ENCODE data around the gene IFNAR1.
"Not testable (repeated sequence)": the region's sequence is repeated elsewhere in the genome, so short reads cannot be mapped to it uniquely, and the experiment has no call there.

IFNAR1 gene

GRCh38 chr21:33339918-33340317, 15.1 kb downstream of the IFNAR1 start:
- DNase-seq, result no peak
- peaks cover 2% of the 10 kb centered on the region for H3K4me1 Mint-ChIP-seq
- CTCF ChIA-PET, result interaction anchor here (1.7 kb wide), 1 partner anchor 22 kb away, joined by 8 read pairs; no protein-coding TSS in a partner anchor
- no peak overlapping the region for H3K4me3 Mint-ChIP-seq
- no peaks in the 10 kb centered on the region for H3K27me3 Mint-ChIP-seq
- no peak overlapping the region for H3K27ac Mint-ChIP-seq
- peaks cover 41% of the 10 kb centered on the region for H3K36me3 Mint-ChIP-seq
- no peaks in the 10 kb centered on the region for H3K9me3 Mint-ChIP-seq

- no peak for DNase-seq
- H3K4me3 Mint-ChIP-seq, result no peak overlapping the region
- no peaks in the 10 kb centered on the region for H3K9me3 Mint-ChIP-seq
- peaks cover 4% of the 10 kb centered on the region for H3K4me1 Mint-ChIP-seq
- peaks cover 62% of the 10 kb centered on the region for H3K36me3 Mint-ChIP-seq
- CTCF ChIA-PET, result interaction anchor here (0.7 kb wide), 1 partner anchor 89 kb away, joined by 3 read pairs; no protein-coding TSS in a partner anchor
- no peak overlapping the region for H3K27ac Mint-ChIP-seq
- H3K27me3 Mint-ChIP-seq, result no peaks in the 10 kb centered on the region
Observed at GRCh38 chr21:33345751-33346238, 21.0 kb downstream of the IFNAR1 start.

- Mint-ChIP-seq H3K36me3 (peaks cover 59% of the 10 kb centered on the region), H3K27ac (no peak overlapping the region)
Observed at GRCh38 chr21:33348706-33349105, 23.9 kb downstream of the IFNAR1 start.

GRCh38 chr21:33350676-33351075, 25.9 kb downstream of the IFNAR1 start:
- Mint-ChIP-seq H3K27ac (no peak overlapping the region), H3K4me3 (no peak overlapping the region), H3K36me3 (peaks cover 52% of the 10 kb centered on the region), H3K9me3 (no peaks in the 10 kb centered on the region), H3K4me1 (peaks cover 13% of the 10 kb centered on the region), H3K27me3 (no peaks in the 10 kb centered on the region)
- CTCF ChIA-PET, result interaction anchor here (4.0 kb wide), 1 partner anchor 11 kb away, joined by 35 read pairs; no protein-coding TSS in a partner anchor
- DNase-seq, result no peak

More at GRCh38 chr21:33348706-33349105, 23.9 kb downstream of the IFNAR1 start:
- H3K9me3 Mint-ChIP-seq, result no peaks in the 10 kb centered on the region
- H3K4me3 Mint-ChIP-seq, result no peak overlapping the region
- CTCF ChIA-PET, result interaction anchor here (1.6 to 4.0 kb wide), 3 partner anchors 13 to 149 kb away, joined by 4 to 35 read pairs (median 4); no protein-coding TSS in a partner anchor
- H3K27me3 Mint-ChIP-seq, result no peaks in the 10 kb centered on the region
- H3K4me1 Mint-ChIP-seq, result peaks cover 5% of the 10 kb centered on the region
- no peak for DNase-seq

GRCh38 chr21:33355355-33355754, 30.6 kb downstream of the IFNAR1 start:
- Mint-ChIP-seq H3K9me3 (no peaks in the 10 kb centered on the region), H3K4me3 (no peak overlapping the region), H3K27ac (peak overlapping the region; percentile 70), H3K36me3 (peaks cover 45% of the 10 kb centered on the region), H3K4me1 (peaks cover 17% of the 10 kb centered on the region), H3K27me3 (no peaks in the 10 kb centered on the region)
- CTCF ChIA-PET, result interaction anchor here (0.6 to 1.0 kb wide), 2 partner anchors 24 to 584 kb away, joined by 4 to 5 read pairs; partner anchors contain the start of gene PAXBP1
- DNase-seq, result no peak

GRCh38 chr21:33355996-33356395, 31.2 kb downstream of the IFNAR1 start:
- Mint-ChIP-seq H3K36me3 (peaks cover 39% of the 10 kb centered on the region), H3K4me3 (no peak overlapping the region), H3K27ac (no peak overlapping the region), H3K27me3 (no peaks in the 10 kb centered on the region), H3K9me3 (no peaks in the 10 kb centered on the region), H3K4me1 (peaks cover 16% of the 10 kb centered on the region)
- DNase-seq, result no peak
- CTCF ChIA-PET, result interaction anchor here (1.0 kb wide), 1 partner anchor 166 kb away, joined by 3 read pairs; no protein-coding TSS in a partner anchor

- H3K4me1 Mint-ChIP-seq, result peaks cover 25% of the 10 kb centered on the region
- H3K9me3 Mint-ChIP-seq, result no peaks in the 10 kb centered on the region
- CTCF ChIA-PET, result no interaction called here
- peaks cover 33% of the 10 kb centered on the region for H3K36me3 Mint-ChIP-seq
- H3K27ac Mint-ChIP-seq, result no peak overlapping the region
- H3K4me3 Mint-ChIP-seq, result no peak overlapping the region
- no peak for DNase-seq
- no peaks in the 10 kb centered on the region for H3K27me3 Mint-ChIP-seq
Observed at GRCh38 chr21:33357177-33357576, 32.4 kb downstream of the IFNAR1 start.

- Mint-ChIP-seq H3K9me3 (peaks cover 1% of the 10 kb centered on the region), H3K27ac (no peak overlapping the region), H3K36me3 (peaks cover 30% of the 10 kb centered on the region), H3K27me3 (no peaks in the 10 kb centered on the region), H3K4me1 (peaks cover 36% of the 10 kb centered on the region), H3K4me3 (no peak overlapping the region)
- no peak for DNase-seq
- CTCF ChIA-PET, result interaction anchor here (0.5 to 1.9 kb wide), 3 partner anchors 15 to 160 kb away, joined by 3 to 7 read pairs (median 3); no protein-coding TSS in a partner anchor
Observed at GRCh38 chr21:33359446-33359845, 34.7 kb downstream of the IFNAR1 start.

- H3K9me3 Mint-ChIP-seq, result peaks cover 1% of the 10 kb centered on the region
- H3K27ac Mint-ChIP-seq, result no peak overlapping the region
- DNase-seq, result no peak
- H3K27me3 Mint-ChIP-seq, result no peaks in the 10 kb centered on the region
- H3K4me1 Mint-ChIP-seq, result peaks cover 32% of the 10 kb centered on the region
- H3K36me3 Mint-ChIP-seq, result peaks cover 27% of the 10 kb centered on the region
- CTCF ChIA-PET, result interaction anchor here (0.8 to 3.1 kb wide), 14 partner anchors 12 to 164 kb away, joined by 3 to 35 read pairs (median 6); no protein-coding TSS in a partner anchor
- H3K4me3 Mint-ChIP-seq, result no peak overlapping the region
Observed at GRCh38 chr21:33360281-33360680, 35.5 kb downstream of the IFNAR1 start.

GRCh38 chr21:33360881-33361602, 36.3 kb downstream of the IFNAR1 start:
- H3K4me3 Mint-ChIP-seq, result peak overlapping the region; percentile 71
- CTCF ChIA-PET, result interaction anchor here (0.6 to 3.1 kb wide), 41 partner anchors 9 to 634 kb away, joined by 3 to 35 read pairs (median 5); partner anchors contain the start of genes IFNAR1 and IL10RB
- peaks cover 26% of the 10 kb centered on the region for H3K4me1 Mint-ChIP-seq
- peaks cover 3% of the 10 kb centered on the region for H3K9me3 Mint-ChIP-seq
- DNase-seq, result peak; percentile 91
- peak overlapping the region; percentile 93 for H3K27ac Mint-ChIP-seq
- peaks cover 22% of the 10 kb centered on the region for H3K36me3 Mint-ChIP-seq
- H3K27me3 Mint-ChIP-seq, result no peaks in the 10 kb centered on the region

- Mint-ChIP-seq H3K4me1 (peaks cover 25% of the 10 kb centered on the region), H3K27me3 (no peaks in the 10 kb centered on the region), H3K27ac (peak overlapping the region; percentile 93), H3K36me3 (peaks cover 19% of the 10 kb centered on the region), H3K4me3 (peak overlapping the region; percentile 71), H3K9me3 (peaks cover 13% of the 10 kb centered on the region)
- peak; percentile 79 for DNase-seq
- CTCF ChIA-PET, result interaction anchor here (0.6 to 3.1 kb wide), 30 partner anchors 8 to 244 kb away, joined by 3 to 35 read pairs (median 7); partner anchors contain the start of genes IFNAR1 and IL10RB
Observed at GRCh38 chr21:33362044-33362555, 37.3 kb downstream of the IFNAR1 start.

GRCh38 chr21:33363911-33364609, 39.3 kb downstream of the IFNAR1 start:
- CTCF ChIA-PET, H3K27ac Mint-ChIP-seq: not testable (repeated sequence)

GRCh38 chr21:33364830-33365229, 40.1 kb downstream of the IFNAR1 start:
- peaks cover 26% of the 10 kb centered on the region for H3K36me3 Mint-ChIP-seq
- H3K27me3 Mint-ChIP-seq, result peaks cover 4% of the 10 kb centered on the region
- no peak for DNase-seq
- peaks cover 32% of the 10 kb centered on the region for H3K9me3 Mint-ChIP-seq
- no peak overlapping the region for H3K27ac Mint-ChIP-seq
- peaks cover 32% of the 10 kb centered on the region for H3K4me1 Mint-ChIP-seq
- no peak overlapping the region for H3K4me3 Mint-ChIP-seq
- CTCF ChIA-PET, result no interaction called here

More at GRCh38 chr21:33363911-33364609, 39.3 kb downstream of the IFNAR1 start:
- H3K27me3 Mint-ChIP-seq, DNase-seq, H3K4me3 Mint-ChIP-seq: not testable (repeated sequence)
- Mint-ChIP-seq H3K4me1 (peaks cover 32% of the 10 kb centered on the region), H3K36me3 (peaks cover 25% of the 10 kb centered on the region), H3K9me3 (peaks cover 29% of the 10 kb centered on the region)
